Measurements from ENCODE around the gene TBX1. TPM values are rescaled to one million over a fixed set of nuclear protein-coding genes. Genes with fewer than 3 reads are reported as not detected.

Gene TBX1
- total RNA-seq, 1 experiment from 2014 or later: 3.9 TPM

DNA sequence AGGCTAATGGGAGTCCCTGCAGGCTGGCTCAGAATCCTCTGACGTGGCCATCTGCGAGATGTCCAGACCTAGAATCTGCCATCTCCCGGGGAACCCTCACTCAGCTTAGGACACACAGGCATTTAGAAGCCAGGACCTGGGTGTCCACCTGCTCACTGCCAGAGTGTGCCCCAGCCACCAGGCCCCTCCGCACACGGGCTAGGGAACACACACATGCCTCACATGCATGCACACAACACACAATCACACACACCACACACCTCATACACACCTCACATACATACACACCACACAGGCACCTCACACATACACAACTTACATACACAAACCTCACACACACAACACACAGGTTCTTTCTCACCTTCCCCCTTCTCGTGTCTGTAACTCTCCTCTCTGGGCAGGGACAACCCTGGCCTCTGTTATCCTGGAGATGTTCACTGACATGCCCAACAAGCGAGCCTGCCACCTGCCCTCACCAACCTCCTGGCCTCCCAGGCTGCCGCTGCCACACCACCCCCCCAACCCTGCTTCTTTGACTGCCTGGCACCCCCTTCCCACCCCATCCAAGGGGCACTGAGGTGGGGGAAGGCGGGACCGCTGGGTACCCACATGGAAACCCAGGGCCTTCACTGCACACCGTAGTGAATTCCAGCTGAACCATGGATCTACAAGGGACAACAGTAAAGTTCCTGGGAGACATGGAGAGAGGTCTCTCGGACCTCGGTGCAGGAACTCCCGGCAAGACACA lies 56.0 kb downstream of the TBX1 start (continued):
- no peak for TF ChIP-seq FOSL1 (IDR thresholded peaks at IDR 0.05; ENCODE audit: low read depth)
- no peak for TF ChIP-seq ZFX (IDR thresholded peaks at IDR 0.05)
- TF ChIP-seq SRF (IDR thresholded peaks at IDR 0.05; ENCODE audit: low read depth): no peak
- no peak for TF ChIP-seq EZH2 (IDR thresholded peaks at IDR 0.05)
- no peak for TF ChIP-seq POLR2AphosphoS5 (IDR thresholded peaks at IDR 0.05; ENCODE audit: low read depth, low read length)
- TF ChIP-seq, protein P1, sequence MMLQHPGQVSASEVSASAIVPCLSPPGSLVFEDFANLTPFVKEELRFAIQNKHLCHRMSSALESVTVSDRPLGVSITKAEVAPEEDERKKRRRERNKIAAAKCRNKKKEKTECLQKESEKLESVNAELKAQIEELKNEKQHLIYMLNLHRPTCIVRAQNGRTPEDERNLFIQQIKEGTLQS (IDR thresholded peaks at IDR 0.05): no peak
- no peak for TF ChIP-seq YY1 (IDR thresholded peaks at IDR 0.05; ENCODE audit: extremely low read depth, insufficient replicate concordance, low read depth, low read length)

Other genes starting within 250 kb of the TBX1 start
- 0.32 TPM for gene CLDN5, start 236.4 kb upstream of the TBX1 start, total RNA-seq (2021; ENCODE audit: unreplicated experiment)
- gene SEPTIN5, start 46.3 kb upstream of the TBX1 start, total RNA-seq (2021; ENCODE audit: unreplicated experiment): 9.0 TPM
- gene GP1BB, start 37.2 kb upstream of the TBX1 start, total RNA-seq (2021; ENCODE audit: unreplicated experiment): 4.8 TPM
- 12.1 TPM for gene GNB1L, start 94.1 kb downstream of the TBX1 start, total RNA-seq (2021; ENCODE audit: unreplicated experiment)
- gene RTL10, start 94.1 kb downstream of the TBX1 start, total RNA-seq (2021; ENCODE audit: unreplicated experiment): 24.6 TPM
- gene COMT, start 181.0 kb downstream of the TBX1 start, total RNA-seq (2021; ENCODE audit: unreplicated experiment): 109 TPM
- 19.7 TPM for gene TXNRD2, start 181.0 kb downstream of the TBX1 start, total RNA-seq (2021; ENCODE audit: unreplicated experiment)

All from HCT116 (cell line).